ENCODE data around the gene TRIML1. TPM values are rescaled to one million over a fixed set of nuclear protein-coding genes. Genes with fewer than 3 reads are reported as not detected.
"Not testable (repeated sequence)": the region's sequence is repeated elsewhere in the genome, so short reads cannot be mapped to it uniquely, and the experiment has no call there.

TRIML1 gene
- total and polyA plus RNA-seq, 7 donors, result not detected

GRCh38 chr4:188158336-188158735 is 19.1 kb downstream of the TRIML1 start:
- WGBS, 3 donors, result 92 to 95% (median 93%) methylated on average over 10 of the region's 10 CpGs
- no peaks in the 10 kb centered on the region for H3K27me3 ChIP-seq (ENCODE audit: insufficient read depth in 3 of 3, low read length in 2 of 3)
- intact Hi-C loops (cut with DNase I), result no loop called here
- DNase-seq, result no peak
- H3K36me3 ChIP-seq (ENCODE audit: insufficient read depth in 1 of 2, low read depth in 1 of 2), result no peaks in the 10 kb centered on the region
- no peaks in the 10 kb centered on the region for H3K9me3 ChIP-seq
- H3K4me1 ChIP-seq, result no peaks in the 10 kb centered on the region
- TF ChIP-seq CTCF (IDR thresholded peaks at IDR 0.05), result no peak
- no peak overlapping the region for H3K4me3 ChIP-seq
- no peak overlapping the region for H3K27ac ChIP-seq
- no peak for ATAC-seq

GRCh38 chr4:188159513-188160226 is 20.4 kb downstream of the TRIML1 start:
- H3K27me3 ChIP-seq (ENCODE audit: insufficient read depth in 3 of 3, low read length in 2 of 3); DNase-seq; H3K4me3 ChIP-seq; intact Hi-C loops (cut with DNase I); H3K27ac ChIP-seq; H3K4me1 ChIP-seq; ATAC-seq; H3K36me3 ChIP-seq (ENCODE audit: insufficient read depth in 1 of 2, low read depth in 1 of 2); H3K9me3 ChIP-seq: not testable (repeated sequence)
- 93 to 96% (median 94%) methylated on average over 39 to 40 of the region's 40 CpGs for WGBS, 3 donors

- Histone ChIP-seq H3K27me3 (ENCODE audit: insufficient read depth in 3 of 3, low read length in 2 of 3) (no peaks in the 10 kb centered on the region), H3K27ac (no peak overlapping the region), H3K9me3 (no peaks in the 10 kb centered on the region), H3K36me3 (ENCODE audit: insufficient read depth in 1 of 2, low read depth in 1 of 2) (no peaks in the 10 kb centered on the region), H3K4me1 (no peaks in the 10 kb centered on the region), H3K4me3 (no peak overlapping the region)
- intact Hi-C loops (cut with DNase I), result no loop called here
- no peak for ATAC-seq
- DNase-seq, result no peak
- 49 to 60% (median 52%) methylated on average over 7 of the region's 7 CpGs for WGBS, 3 donors
- no peak for TF ChIP-seq CTCF (IDR thresholded peaks at IDR 0.05)
Observed at GRCh38 chr4:188160406-188160805, 21.2 kb downstream of the TRIML1 start.

GRCh38 chr4:188161167-188161566 is 21.9 kb downstream of the TRIML1 start:
- H3K36me3 ChIP-seq (ENCODE audit: insufficient read depth in 1 of 2, low read depth in 1 of 2), result no peaks in the 10 kb centered on the region
- no peaks in the 10 kb centered on the region for H3K27me3 ChIP-seq (ENCODE audit: insufficient read depth in 3 of 3, low read length in 2 of 3)
- H3K4me1 ChIP-seq, result no peaks in the 10 kb centered on the region
- no peak for DNase-seq
- TF ChIP-seq CTCF (IDR thresholded peaks at IDR 0.05), result no peak
- H3K27ac ChIP-seq, result no peak overlapping the region
- H3K9me3 ChIP-seq, result no peaks in the 10 kb centered on the region
- no peak overlapping the region for H3K4me3 ChIP-seq
- ATAC-seq, result no peak
- intact Hi-C loops (cut with DNase I), result no loop called here
- WGBS, 3 donors, result 39 to 46% (median 40%) methylated on average over 6 of the region's 6 CpGs

GRCh38 chr4:188162698-188163097 is 23.5 kb downstream of the TRIML1 start:
- DNase-seq (no peak), ATAC-seq (no peak)
- no peaks in the 10 kb centered on the region for H3K36me3 ChIP-seq (ENCODE audit: insufficient read depth in 1 of 2, low read depth in 1 of 2)
- no peak for TF ChIP-seq CTCF (IDR thresholded peaks at IDR 0.05)
- H3K27ac ChIP-seq, result no peak overlapping the region
- no peaks in the 10 kb centered on the region for H3K4me1 ChIP-seq
- intact Hi-C loops (cut with DNase I), result no loop called here
- WGBS, 3 donors, result 63 to 67% (median 63%) methylated on average over 6 of the region's 6 CpGs
- H3K9me3 ChIP-seq, result no peaks in the 10 kb centered on the region
- H3K4me3 ChIP-seq, result no peak overlapping the region
- H3K27me3 ChIP-seq (ENCODE audit: insufficient read depth in 3 of 3, low read length in 2 of 3), result no peaks in the 10 kb centered on the region

All from psoas muscle (tissue), 8 donors.